Right lung (tissue), 5 donors: ENCODE results near the gene HOXB3. TPM values are rescaled to one million over a fixed set of nuclear protein-coding genes. Genes with fewer than 3 reads are reported as not detected.

Experiments used
- DNase-seq, 2 donors: peaks; one replicate each; pipeline ENCODE4 v3.0.0-alpha.2; 2013
- polyA plus RNA-seq, 5 donors: library from polyadenylated mRNA; unstranded; fragments of 120-200 nt; gene quantifications; one replicate each; pipeline versions ENCODE4 v1.2.1 to v1.2.3, GENCODE V29; 2013; ENCODE audit warnings: inconsistent platforms in 1 of 5, low replicate concordance in 1 of 5; ENCODE audit not compliant: insufficient read length in 5 of 5, insufficient read depth in 1 of 5

HOXB3 gene
- polyA plus RNA-seq, 5 donors = 74.3 to 95.5 (median 89.1) TPM

DNA sequence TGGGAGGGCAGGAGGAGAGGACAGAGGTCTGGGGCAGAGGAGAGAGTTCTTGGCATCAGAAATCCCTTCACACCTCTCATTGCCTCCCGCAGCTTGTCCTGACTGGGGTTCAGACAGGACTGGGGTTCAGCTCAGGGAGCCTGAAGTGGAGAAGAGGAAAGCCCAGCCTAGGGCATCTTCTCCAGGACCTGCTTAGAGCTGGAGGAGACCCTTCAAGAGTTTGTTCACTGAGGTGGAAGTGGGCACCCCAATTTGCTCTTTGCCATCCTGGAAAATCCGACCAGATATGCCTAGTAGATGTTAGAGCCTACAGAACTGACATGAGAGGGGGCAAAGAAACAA lies 2.0 kb downstream of the HOXB3 start:
- no peak for DNase-seq

GRCh38 chr17:48587276-48588073 lies 2.6 kb downstream of the HOXB3 start:
- peak in 1 of 2 donors; percentile 66 for DNase-seq

DNA sequence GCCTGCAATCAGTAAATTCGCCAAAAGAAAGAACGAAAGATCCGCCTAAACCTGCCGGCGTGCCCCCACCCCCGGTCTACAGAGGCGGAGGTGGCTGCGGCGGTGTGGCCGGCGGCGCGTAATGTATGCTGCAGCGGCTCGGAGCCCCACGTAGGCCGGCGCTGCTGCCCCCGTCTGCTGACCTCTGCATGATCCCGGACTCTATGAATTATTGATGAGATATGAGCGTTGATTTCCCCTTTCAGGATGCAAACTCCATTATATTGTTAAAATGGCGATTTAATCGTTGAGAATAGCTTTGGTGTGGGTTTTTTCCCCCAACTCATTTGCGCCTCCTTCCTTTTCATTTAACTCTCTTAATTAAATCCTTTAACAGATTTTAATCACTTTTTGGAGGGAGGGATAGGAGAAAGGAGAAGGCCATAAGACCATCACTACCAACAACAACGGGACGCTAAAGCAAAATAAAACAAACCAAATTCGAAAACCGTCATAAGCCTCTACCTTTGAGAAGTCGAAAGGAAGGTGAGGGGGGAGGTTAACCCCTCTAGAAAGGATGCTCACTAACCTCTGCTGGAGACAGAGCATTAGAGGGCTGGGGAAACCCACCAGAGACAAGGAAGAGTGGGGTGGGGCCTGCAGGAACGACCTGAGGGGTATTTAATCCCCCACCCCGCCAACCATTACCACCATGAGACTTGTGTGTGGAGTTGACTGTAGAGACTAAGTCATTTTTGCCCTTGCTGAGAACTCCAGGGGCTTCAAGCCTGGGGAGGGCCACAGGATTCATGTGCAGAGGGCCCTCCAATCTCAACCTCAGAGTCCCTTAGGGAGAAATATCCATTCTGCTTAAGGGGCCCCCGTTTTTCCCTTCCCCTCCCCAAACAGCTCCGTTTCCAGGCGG lies 3.4 kb downstream of the HOXB3 start:
- DNase-seq = peak in 1 of 2 donors; percentile 36

GRCh38 chr17:48584223-48584741 lies 5.8 kb downstream of the HOXB3 start:
- no peak for DNase-seq

GRCh38 chr17:48583708-48584222 lies 6.3 kb downstream of the HOXB3 start:
- DNase-seq = peak in 1 of 2 donors; percentile 1

- DNase-seq = no peak
Observed at GRCh38 chr17:48582750-48583069, 7.3 kb downstream of the HOXB3 start.

GRCh38 chr17:48579760-48580554 lies 10.1 kb downstream of the HOXB3 start:
- no peak for DNase-seq

GRCh38 chr17:48579471-48579759 lies 10.6 kb downstream of the HOXB3 start:
- no peak for DNase-seq

DNA sequence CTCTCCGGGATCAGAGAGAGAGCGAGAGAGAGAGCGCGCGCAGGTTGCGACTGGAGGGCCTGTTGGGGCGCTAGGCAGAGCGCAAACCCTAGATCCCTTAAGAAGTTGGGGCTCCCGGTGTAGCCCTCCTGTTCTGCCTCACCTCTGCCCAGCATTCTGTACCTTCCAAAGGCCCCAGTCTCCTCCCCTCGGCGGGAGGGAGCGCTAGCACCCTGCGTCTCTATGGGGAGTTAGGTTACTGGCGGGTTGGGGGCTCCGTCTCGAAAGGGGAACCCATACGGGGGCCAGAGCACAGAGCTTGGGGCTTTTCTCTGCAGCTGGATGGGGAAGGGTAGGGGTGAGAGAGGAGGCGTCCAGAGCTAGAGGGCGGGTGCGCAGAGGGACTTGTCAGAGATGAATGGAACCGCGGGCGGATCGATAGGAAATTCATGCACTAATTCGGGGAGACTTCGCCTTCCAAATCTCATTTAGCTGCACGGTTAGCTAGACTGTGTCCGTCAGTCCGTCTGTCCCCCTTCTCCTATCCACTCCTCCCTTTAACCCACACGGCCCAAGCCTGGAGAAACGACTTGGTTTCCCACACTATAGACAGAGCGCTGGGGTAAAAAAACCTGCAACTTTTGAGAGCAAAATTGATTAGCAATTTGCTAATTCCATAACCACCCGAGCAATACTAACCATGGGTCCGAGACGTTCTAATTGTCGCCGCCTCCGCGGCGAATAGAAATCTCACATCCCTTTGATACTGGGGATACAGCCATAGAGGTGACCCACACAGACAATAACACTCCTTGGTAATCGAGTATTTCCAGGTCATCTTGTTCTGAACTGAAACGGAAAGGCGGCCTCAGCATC lies 11.2 kb downstream of the HOXB3 start:
- no peak for DNase-seq

- peak in 1 of 2 donors; percentile 83 for DNase-seq
Observed at GRCh38 chr17:48577946-48578615, 12.0 kb downstream of the HOXB3 start, which contains the start of gene HOXB4. HOXB4 (minus strand) TSS chr17:48578350; CDS start chr17:48578319, 31 bp downstream.

DNA sequence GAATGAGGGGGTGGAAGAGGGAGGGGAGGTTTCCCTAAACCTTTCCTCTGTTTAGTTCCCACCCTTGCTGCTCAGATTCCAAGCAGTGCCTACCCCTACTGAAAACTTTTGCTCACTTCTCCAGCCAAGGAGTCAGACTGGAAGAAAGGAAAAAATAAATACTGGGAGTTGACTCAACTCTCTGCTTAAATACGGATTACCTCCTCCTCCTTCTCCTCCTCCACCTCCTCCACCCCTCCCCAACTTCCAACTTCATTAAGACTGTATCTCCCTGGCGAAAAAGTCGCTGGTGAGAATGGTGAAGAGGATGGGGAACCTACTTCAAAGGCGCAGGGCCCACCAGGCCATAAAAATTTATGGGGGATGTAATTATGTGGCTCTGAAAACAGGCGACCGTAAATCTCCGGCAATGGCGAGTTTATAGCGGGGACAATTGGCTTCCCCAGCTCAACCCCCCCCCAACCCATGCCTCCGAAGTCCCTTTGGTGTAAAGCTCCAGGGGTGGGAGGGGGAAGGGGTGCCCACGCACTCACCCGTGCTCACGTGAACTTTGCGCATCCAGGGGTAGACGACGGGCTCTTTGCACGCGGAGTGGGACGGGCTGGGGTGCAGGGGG lies 12.6 kb downstream of the HOXB3 start:
- no peak for DNase-seq

DNA sequence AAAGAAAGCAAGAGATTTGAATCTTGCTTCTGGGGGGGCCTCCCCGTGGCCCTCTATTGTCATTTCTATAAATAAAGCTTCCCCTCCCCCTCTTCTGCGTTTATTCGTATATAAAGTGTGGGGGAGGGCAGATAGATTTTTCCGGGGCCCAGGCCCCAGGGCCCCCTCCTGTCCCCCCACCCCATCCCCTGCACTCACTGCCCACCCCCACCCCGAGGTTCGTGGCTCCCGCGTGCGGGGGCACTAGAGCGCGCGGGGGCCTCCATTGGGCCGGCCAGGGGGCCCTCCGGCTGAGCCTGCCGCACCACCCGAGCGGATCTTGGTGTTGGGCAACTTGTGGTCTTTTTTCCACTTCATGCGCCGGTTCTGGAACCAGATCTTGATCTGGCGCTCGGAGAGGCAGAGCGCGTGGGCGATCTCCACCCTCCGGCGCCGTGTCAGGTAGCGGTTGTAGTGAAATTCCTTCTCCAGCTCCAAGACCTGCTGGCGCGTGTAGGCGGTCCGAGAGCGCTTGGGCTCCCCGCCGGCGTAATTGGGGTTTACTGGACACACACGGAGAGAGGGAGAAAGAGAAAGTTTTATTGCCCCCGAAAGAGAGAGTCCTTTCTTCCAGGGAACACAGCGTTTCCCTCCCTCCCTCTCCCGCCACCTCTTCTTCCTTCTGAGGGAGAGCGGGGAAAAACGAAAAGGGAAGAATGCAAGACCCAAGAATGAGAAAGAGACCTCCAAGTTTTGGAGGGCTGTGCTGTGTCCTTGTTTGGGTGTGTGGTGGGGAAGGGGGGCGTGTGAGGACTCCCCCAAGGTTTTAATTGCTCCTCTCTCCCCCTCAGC lies 13.3 kb downstream of the HOXB3 start:
- DNase-seq = no peak

GRCh38 chr17:48575673-48576478 lies 14.2 kb downstream of the HOXB3 start:
- no peak for DNase-seq

- DNase-seq = no peak
Observed at GRCh38 chr17:48575066-48575582, 14.9 kb downstream of the HOXB3 start.

DNA sequence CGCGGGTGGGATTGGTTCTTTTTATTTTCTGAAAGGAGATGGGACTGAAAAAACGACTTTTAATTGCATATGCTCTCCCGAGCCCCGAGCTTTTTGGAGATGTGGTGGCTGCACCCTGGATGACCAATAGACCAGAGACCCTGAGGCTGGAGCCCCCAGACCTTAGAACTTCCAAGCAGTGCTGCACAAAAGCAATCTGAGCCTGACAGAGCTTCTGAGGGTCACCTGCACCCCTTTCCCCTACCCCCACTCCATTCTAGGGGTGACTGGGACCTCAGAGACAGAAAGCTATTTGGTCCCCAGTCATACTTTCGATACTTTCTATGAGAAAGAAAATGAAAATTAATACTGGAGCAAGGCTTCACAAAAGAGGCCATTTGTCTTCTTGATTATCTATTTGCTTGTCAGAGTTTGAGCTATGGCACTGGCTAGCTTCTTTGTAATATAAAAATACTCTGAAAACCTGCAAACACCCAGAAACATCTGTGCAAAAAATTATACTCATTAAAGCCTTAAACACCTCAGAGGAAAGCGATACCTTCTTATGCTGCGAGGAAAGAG lies 15.5 kb downstream of the HOXB3 start:
- no peak for DNase-seq

DNA sequence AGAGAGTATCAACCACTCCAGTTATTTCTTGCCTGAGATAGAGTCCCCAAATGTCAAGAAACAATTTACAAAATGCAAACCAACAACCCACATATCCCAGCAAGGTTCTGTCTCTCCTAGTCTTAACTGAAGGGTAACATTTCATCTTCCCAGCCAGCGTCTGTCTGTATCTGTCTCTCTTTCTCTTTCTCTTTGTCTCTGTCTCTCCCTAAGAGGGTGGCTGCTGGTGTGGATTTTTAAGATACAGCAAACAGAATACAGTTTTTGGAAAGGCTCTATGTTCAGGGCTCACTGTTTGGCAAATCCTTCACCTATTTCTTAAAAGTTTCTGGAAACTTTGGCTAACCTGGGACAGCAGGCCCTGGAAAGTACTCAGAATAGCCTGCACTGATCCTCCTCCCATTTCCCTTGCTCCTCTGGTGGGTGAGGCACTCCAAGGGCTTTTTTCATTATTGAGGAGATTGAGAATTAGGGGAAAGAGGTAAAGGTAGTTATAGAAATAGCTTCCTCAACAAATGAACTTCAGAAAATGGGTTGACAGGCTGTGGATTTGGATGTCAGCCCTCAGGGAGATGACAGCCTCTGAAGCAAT lies 18.1 kb downstream of the HOXB3 start:
- DNase-seq = no peak
